HG02759 (cell line): ENCODE data around the gene ZBTB49.
"Not testable (repeated sequence)": the region's sequence is repeated elsewhere in the genome, so short reads cannot be mapped to it uniquely, and the experiment has no call there.

Source experiments
- ATAC-seq: cut with Tn5 transposase; IDR thresholded peaks from one replicate; pipeline ENCODE4 v1.9.1; 2021; ENCODE audit warnings: mild to moderate bottlenecking, moderate library complexity; ENCODE audit not compliant: unreplicated experiment

Gene ZBTB49

GRCh38 chr4:4321951-4322688 is 32.1 kb downstream of the ZBTB49 start:
- no peak for ATAC-seq

GRCh38 chr4:4323705-4324534 is 33.9 kb downstream of the ZBTB49 start:
- ATAC-seq = no peak

- no peak for ATAC-seq
These were observed 35.3 kb downstream of the ZBTB49 start for GRCh38 chr4:4325321-4325720.

DNA sequence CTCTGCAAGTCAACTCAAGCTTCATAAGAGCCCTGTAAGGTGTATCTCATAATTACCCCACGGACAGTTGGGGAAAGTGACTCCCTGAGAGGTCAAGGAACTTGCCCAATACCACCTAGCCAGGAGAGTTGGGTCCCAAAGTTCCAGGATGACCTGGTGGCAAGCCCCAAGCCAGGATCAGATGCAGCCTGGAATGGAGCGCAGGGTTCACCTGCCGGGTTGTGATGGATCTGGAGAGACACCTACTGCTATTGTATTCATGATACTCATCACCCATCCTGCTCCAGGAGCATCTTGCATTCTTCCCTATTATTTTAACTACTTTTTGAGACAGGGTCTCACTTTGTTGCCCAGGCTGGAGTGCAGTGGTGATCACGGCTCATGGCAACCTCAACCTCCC is 36.1 kb downstream of the ZBTB49 start:
- no peak for ATAC-seq

DNA sequence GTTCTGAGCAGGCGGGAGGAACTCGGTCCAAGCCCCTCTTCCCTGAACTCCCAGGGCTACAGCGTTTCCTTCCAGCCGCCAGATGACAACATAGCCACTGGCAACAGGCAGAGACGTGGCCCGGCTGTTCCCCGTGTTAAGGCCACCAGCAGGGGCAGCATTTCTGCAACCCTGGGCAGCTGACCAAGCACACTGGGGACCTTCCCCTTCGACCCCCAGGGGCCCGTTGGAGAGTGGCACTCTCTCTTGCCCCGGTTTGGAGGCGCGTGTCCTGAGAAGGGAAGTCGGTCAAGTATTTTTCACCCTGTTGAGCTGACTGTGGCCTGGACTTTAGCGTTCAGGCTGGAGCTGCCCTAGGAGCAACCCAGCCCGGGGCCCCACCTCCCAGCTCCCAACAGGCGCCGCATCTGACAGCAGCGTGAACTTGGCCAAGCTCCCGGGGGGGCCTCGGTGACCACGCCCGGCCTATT is 37.6 kb downstream of the ZBTB49 start:
- no peak for ATAC-seq

DNA sequence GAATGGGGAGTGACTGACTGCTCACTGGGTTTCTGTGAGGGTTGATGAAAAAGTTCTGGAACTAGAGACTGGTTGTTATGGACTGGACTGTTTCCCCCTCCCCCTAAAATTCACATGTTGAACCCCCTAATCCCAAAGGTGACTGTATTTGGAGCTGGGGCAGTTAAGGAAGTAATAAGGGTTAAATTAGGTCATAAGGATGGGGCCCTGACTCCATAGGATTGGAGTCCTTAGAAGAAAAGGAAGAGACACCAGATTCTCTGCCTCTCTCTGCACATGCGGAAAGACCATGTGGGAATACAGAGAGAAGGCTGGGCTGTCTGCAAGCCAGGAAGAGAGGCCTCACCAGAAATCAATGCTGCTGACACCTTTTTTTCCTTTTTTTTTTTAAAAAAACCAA is 38.2 kb downstream of the ZBTB49 start:
- ATAC-seq = no peak

GRCh38 chr4:4328840-4329239 is 38.8 kb downstream of the ZBTB49 start:
- ATAC-seq = no peak

GRCh38 chr4:4329496-4329895 is 39.4 kb downstream of the ZBTB49 start:
- ATAC-seq = no peak

DNA sequence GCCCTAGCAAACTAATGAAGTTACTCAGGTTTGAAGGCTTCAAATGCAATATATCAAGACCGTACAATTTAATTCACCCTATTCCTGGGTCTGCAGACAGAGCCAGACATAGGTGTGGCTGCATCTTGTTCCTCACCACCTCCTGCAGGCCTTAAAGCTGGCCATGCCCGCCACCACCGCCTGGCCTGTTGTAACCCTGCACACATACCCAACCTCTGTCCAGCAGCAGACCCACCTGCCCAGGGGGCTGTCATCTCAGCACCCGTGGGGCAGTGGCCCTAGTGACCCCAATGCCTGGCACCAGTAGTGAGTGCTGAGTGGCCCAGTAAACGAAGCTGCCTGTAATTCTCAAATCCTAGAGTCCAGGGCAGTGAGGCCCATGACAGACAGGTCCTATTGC is 40.7 kb downstream of the ZBTB49 start:
- no peak for ATAC-seq

GRCh38 chr4:4332529-4332928 is 42.5 kb downstream of the ZBTB49 start:
- no peak for ATAC-seq

DNA sequence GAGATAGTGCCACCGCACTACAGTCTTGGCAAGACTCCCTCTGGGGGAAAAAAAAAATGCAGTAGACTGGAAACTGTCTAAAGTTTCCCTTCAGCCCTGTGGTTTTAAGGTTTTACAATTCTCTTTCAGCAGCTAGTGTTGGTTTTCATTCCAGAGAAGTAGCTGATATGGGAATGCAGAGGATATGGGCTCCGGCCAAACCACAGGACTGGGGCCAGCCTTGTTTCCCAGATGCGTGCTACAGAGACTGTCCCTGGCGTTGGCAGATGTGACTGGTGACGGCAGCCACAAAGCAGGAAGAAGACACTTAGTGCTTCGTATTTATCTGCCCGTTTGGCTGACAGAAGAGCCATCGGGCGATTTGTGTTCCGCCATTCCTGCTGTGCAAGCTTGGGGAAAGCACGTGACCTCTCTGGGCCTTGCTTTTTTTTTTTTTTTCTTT is 43.2 kb downstream of the ZBTB49 start:
- ATAC-seq = no peak

DNA sequence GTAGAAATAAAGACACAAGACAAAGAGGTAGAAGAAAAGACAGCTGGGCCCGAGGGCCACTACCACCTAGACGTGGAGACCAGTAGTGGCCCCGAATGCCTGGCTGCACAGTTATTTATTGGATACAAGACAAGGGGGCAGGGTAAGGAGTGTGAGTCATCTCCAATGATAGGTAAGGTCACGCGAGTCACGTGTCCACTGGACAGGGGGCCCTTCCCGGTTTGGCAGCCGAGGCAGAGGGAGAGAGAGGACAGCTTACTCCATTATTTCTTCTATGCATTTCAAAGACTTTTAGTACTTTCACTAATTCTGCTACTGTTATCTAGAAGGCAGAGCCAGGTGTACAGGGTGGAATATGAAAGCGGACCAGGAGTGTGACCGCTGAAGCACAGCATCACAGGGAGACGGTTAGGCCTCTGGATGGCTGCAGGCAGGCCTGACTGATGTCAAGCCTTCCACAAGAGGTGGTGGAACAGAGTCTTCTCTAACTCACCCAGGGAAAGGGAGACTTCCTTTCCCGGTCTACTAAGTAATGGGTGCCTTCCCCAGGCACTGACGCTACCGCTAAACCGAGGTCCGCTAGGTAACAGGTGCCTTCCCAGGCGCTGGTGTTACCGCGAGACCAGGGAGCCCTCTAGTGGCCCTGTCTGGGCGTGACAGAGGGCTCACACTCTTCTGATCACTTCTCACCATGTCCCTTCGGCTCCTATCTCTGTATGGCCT is 44.9 kb downstream of the ZBTB49 start:
- peak; percentile 86 for ATAC-seq

GRCh38 chr4:4338210-4339001 is 48.4 kb downstream of the ZBTB49 start:
- no peak for ATAC-seq

DNA sequence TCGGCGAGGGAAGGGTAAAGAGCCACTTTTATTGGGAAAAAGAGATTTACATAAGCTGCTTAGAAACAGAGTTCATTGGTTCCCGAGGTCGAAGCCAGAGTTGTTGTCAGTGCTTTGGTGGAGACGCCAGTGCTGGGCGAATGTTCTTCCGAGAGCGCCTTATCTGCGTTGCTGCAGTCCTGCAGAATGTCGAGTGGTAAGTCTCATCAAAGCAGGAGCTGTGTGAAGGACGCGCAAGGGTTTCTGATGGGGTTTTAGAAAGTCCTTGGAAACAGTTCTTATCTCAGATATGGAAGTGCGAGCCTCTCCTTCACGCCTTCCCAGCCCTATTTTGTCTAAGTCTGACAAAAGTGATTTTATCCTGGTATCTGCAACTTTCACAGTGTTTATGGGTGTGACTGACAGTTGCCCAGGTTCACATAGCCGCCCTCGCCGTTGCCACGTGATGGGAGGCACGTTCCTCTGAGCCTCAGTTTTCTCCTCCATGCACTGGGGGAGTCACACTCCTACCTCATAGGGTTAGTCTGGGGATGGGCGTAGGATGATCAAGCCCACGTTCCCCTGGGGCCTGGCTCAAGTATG is 49.5 kb downstream of the ZBTB49 start:
- no peak for ATAC-seq

- ATAC-seq = no peak
These were observed 52.0 kb downstream of the ZBTB49 start for GRCh38 chr4:4341861-4342650.

- ATAC-seq = no peak
These were observed 53.0 kb downstream of the ZBTB49 start for GRCh38 chr4:4343038-4343437.

GRCh38 chr4:4344915-4345527 is 55.0 kb downstream of the ZBTB49 start:
- peak; percentile 89 for ATAC-seq

- no peak for ATAC-seq
These were observed 57.5 kb downstream of the ZBTB49 start for GRCh38 chr4:4347585-4347984.

DNA sequence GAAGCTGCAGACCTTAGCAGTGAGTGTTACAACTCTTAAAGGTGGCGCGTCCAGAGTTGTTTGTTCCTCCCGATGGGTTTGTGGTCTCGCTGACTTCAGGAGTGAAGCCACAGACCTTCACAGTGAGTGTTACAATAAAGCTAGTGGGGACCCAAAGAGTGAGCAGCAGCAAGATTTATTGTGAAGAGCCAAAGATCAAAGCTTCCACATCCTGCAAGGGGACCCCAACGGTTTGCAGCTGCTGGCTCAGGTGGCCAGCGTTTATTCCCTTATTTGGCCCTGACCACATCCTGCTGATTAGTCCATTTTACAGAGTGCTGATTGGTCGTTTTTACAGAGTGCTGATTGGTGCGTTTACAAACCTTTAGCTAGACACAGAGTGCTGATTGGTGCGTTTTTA is 58.5 kb downstream of the ZBTB49 start:
- not testable (repeated sequence) for ATAC-seq
